Myocyte (in vitro differentiated cells): ENCODE results near the gene CDK15. TPM values are rescaled to one million over a fixed set of nuclear protein-coding genes. Genes with fewer than 3 reads are reported as not detected.

Source experiments
- DNase-seq: peaks from one replicate; pipeline ENCODE4 v3.0.0-alpha.2; 2012; ENCODE audit warnings: low read depth
- total RNA-seq: library from RNA; depleted of rRNA; stranded (reverse); fragments of >200 nt; gene quantifications from 2 replicates; pipeline ENCODE4 v1.2.3, GENCODE V29; 2014

The CDK15 gene
- total RNA-seq, 1 donor from 2014 or later = 6.7 TPM

- DNase-seq = no peak
These were observed 130.5 kb downstream of the CDK15 start for GRCh38 chr2:201936817-201937216.

DNA sequence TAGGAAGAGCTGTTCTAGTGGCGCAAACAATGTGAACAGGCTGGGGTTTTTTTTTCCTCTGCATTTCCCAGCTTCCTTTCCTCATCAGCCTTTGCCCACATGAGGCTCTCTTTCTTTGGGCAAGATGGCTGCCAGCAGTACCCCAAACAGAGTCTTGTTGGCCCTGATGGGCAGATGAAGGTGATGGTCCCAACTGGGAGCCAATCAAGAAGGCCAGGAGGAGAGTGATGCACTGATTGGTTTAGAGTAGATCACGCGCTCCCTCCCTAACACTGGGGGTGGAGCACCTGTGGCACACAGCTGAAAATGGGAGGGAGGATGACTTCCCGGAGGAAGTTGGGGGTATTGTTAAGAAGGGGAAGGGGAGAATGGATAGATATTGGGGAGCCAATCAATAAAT is 131.0 kb downstream of the CDK15 start:
- no peak for DNase-seq

DNA sequence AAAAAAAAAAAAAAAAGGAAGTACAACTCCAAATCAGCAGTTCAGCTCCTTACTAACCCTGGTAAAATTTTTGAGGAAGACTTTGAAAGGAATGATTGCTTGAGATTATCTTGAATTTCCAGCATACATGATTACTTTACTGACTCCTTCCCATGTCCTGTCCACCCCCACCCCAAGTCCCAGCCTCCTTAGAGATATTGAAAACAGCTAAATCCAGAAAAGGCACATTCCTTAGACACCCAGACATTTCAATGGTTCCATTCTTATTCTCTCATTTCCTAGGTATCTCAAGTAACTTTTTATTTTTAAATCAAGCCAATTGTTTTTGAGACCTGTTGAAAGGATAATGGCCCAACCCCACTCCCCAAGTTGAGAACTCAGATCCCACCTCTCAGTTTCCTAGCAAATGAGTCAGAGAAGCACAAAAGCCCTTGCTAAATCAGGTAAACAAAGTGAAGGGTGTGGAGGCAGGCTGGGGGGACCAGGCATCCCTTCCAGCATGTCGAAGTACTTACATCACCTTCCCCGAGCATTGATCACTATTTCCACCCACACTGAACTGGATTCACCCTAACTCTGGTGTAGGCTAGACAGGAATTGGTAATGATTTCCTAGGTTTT is 131.9 kb downstream of the CDK15 start:
- no peak for DNase-seq

DNA sequence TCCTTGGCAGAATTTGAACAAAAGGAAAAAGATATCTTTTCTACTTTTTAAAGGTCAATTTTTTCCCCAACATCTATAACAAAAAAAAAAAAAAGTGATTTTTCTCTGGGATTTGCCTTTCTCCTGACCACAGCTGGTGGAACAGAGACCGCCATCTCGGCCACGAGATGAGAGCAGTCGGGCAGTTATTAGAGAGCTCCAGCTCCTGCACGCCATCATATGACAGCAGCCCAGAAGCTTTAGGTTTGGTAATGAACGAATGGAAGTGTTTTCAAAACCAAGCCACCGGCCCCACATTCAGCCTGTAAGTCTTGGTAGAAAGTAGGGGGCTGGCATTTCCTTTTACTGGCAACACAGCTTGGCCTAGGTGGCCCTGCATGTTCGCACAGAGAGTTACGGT is 132.4 kb downstream of the CDK15 start:
- DNase-seq = no peak

- DNase-seq = no peak
These were observed 133.2 kb downstream of the CDK15 start for GRCh38 chr2:201939453-201939941.

GRCh38 chr2:201942531-201942930 is 136.2 kb downstream of the CDK15 start:
- no peak for DNase-seq

Other genes starting within 250 kb of the CDK15 start
- gene TMEM237, start 163.0 kb upstream of the CDK15 start, total RNA-seq = 32.6 and 37.6 TPM in 2 replicates
- 3.9 and 10.8 TPM in 2 replicates for gene MPP4, start 107.9 kb upstream of the CDK15 start, total RNA-seq
- gene ALS2, start 25.6 kb upstream of the CDK15 start, total RNA-seq = 37.1 and 37.3 TPM in 2 replicates
- 9.8 and 22.7 TPM in 2 replicates for gene FZD7, start 227.3 kb downstream of the CDK15 start, total RNA-seq